K562 (cell line): ENCODE results near the gene AGO3. TPM values are rescaled to one million over a fixed set of nuclear protein-coding genes. Genes with fewer than 3 reads are reported as not detected.
"Not testable (repeated sequence)": the region's sequence is repeated elsewhere in the genome, so short reads cannot be mapped to it uniquely, and the experiment has no call there.

Experiments
- ATAC-seq: fragments of 200-7000 bp; cut with Tn5 transposase; 3 replicates; pipeline ENCODE4 v1.9.1; 2020; ENCODE audit warnings: moderate library complexity
- BruUV-seq: library from RNA; stranded (reverse); fragments of 400-500 nt; replicated peaks from 2 replicates; lab custom pipeline; 2021; lab: Mats Ljungman, UMichigan
- CTCF ChIA-PET: fragments of 300-600 bp; formaldehyde crosslinking; extraction: SDS; loops from one replicate; lab custom pipeline; 2021; ENCODE audit warnings: low intra/inter-chr PET ratio; lab: Yijun Ruan, JAX
- POLR2A ChIA-PET: fragments of 300-600, 350-650 bp; sonication (Branson Sonifier 250); formaldehyde crosslinking; extraction: SDS; loops from one replicate; lab custom pipeline; 2021; ENCODE audit warnings: antibody characterized with exemption, inconsistent platforms; lab: Yijun Ruan, JAX
- DNase-seq, 4 experiments: peaks; one replicate each; pipeline versions ENCODE4 v3.0.0 to v3.0.0-alpha.2; 2011 to 2018; ENCODE audit warnings: low spot score in 3 of 4, mixed read lengths in 3 of 4; ENCODE audit errors: extremely low read depth in 1 of 4
- FAIRE-seq: peaks from 2 replicates; lab custom pipeline; 2011; peaks lifted over from hg19 to GRCh38; lab: Jason Lieb, UNC
- H2AFZ ChIP-seq: 2 replicates; pipeline ENCODE4 v1.6.0; 2011; ENCODE audit warnings: low read depth, low read length, control low read depth, inconsistent platforms
- H3K27ac ChIP-seq: fragments of 200-600 bp; 3 replicates; pipeline ENCODE4 v1.8.0; 2011; ENCODE audit warnings: low read depth, mild to moderate bottlenecking, control low read depth, inconsistent platforms, low read length, moderate library complexity, mixed read lengths; ENCODE audit errors: extremely low read depth
- H3K27me3 ChIP-seq, 2 experiments: fragments of 300-600 bp in 1 of 2; 2 replicates in 1 of 2; 3 replicates in 1 of 2; pipeline versions ENCODE4 v1.6.0 to v1.8.0; 2011; ENCODE audit warnings: inconsistent platforms in 2 of 2, low read length in 2 of 2, mild to moderate bottlenecking in 1 of 2, mixed read lengths in 1 of 2, moderate library complexity in 1 of 2; ENCODE audit not compliant: control insufficient read depth in 2 of 2, insufficient read depth in 2 of 2
- H3K36me3 ChIP-seq: fragments of 300-600 bp; 3 replicates; pipeline ENCODE4 v1.8.0; 2011; ENCODE audit warnings: mild to moderate bottlenecking, low read length, inconsistent platforms; ENCODE audit not compliant: control insufficient read depth, insufficient read depth
- H3K4me1 ChIP-seq, 2 experiments: fragments of 200-600 bp in 1 of 2; replicated peaks in 1 of 2; 2 replicates in 1 of 2; 3 replicates in 1 of 2; pipeline versions ENCODE4 v1.5.1 to v1.8.0; 2011; ENCODE audit warnings: inconsistent platforms in 2 of 2, low read length in 2 of 2, mild to moderate bottlenecking in 1 of 2, mixed read lengths in 1 of 2, moderate library complexity in 1 of 2; ENCODE audit not compliant: control insufficient read depth in 2 of 2, insufficient read depth in 2 of 2
- H3K4me2 ChIP-seq: 2 replicates; pipeline ENCODE4 v1.6.1; 2011; ENCODE audit warnings: low read length, control low read depth, inconsistent platforms, mixed read lengths; ENCODE audit not compliant: insufficient read depth
- H3K4me3 ChIP-seq: fragments of 200-600 bp; sonication (generic), shearing (Covaris generic); 2 replicates; pipeline ENCODE4 v1.5.1; 2016; ENCODE audit warnings: control low read depth, inconsistent platforms
- H3K79me2 ChIP-seq: fragments of 200-600 bp; 3 replicates; pipeline ENCODE4 v1.8.0; 2011; ENCODE audit warnings: low read length, inconsistent platforms; ENCODE audit not compliant: control insufficient read depth, insufficient read depth
- H3K9ac ChIP-seq, 2 experiments: 2 replicates each; pipeline versions ENCODE4 v1.6.0 to v1.6.1; 2011; ENCODE audit warnings: low read depth in 2 of 2, low read length in 2 of 2, control low read depth in 1 of 2, inconsistent platforms in 1 of 2, mild to moderate bottlenecking in 1 of 2, mixed read lengths in 1 of 2; ENCODE audit not compliant: insufficient read depth in 1 of 2
- H3K9me1 ChIP-seq: one replicate; pipeline ENCODE4 v1.6.0; 2011; ENCODE audit warnings: inconsistent platforms, mild to moderate bottlenecking, low read length, moderate library complexity; ENCODE audit not compliant: control insufficient read depth, insufficient read depth
- H3K9me3 ChIP-seq: replicated peaks from 2 replicates; pipeline ENCODE4 v1.5.1; 2011; ENCODE audit warnings: low read depth, low read length, inconsistent platforms; ENCODE audit not compliant: control insufficient read depth, insufficient read depth
- H4K20me1 ChIP-seq: replicated peaks from 2 replicates; pipeline ENCODE4 v1.6.1; 2011; ENCODE audit warnings: low read length, inconsistent platforms, mixed read lengths; ENCODE audit not compliant: control insufficient read depth, insufficient read depth
- BACH1 ChIP-seq: fragments of 200-800 bp; sonication (Bioruptor generic); IDR thresholded peaks from 2 replicates; pipeline ENCODE4 v1.6.1; 2016; ENCODE audit warnings: missing genetic modification characterization, missing compliant biosample characterization
- EGR1 ChIP-seq: fragments of 450-650 bp; conservative IDR thresholded peaks from 2 replicates; pipeline ENCODE4 v1.6.1; 2017; ENCODE audit warnings: mild to moderate bottlenecking
- LARP7 ChIP-seq: fragments of 450-650 bp; IDR thresholded peaks from 2 replicates; pipeline ENCODE4 v1.6.1; 2016
- SIN3B ChIP-seq: fragments of 450-650 bp; IDR thresholded peaks from 2 replicates; pipeline ENCODE4 v1.6.1; 2017; ENCODE audit warnings: low read depth, mild to moderate bottlenecking, moderate library complexity
- SMC3 ChIP-seq: conservative IDR thresholded peaks from 2 replicates; pipeline ENCODE4 v1.6.1; 2011; ENCODE audit warnings: low read depth, low read length, improper control_type of control experiment; ENCODE audit not compliant: insufficient read depth
- ZNF121 ChIP-seq: sonication (generic); formaldehyde crosslinking; conservative IDR thresholded peaks from 2 replicates; pipeline ENCODE4 v1.8.0; 2022; ENCODE audit warnings: missing genetic modification reagents
- ZNF695 ChIP-seq: fragments of 450-650 bp; formaldehyde crosslinking; IDR thresholded peaks from 2 replicates; pipeline ENCODE4 v1.4.0; 2020; ENCODE audit warnings: mild to moderate bottlenecking, moderate library complexity
- WGBS: fragments of 100-300 bp; shearing (Covaris generic); methylation state at CpG from one replicate; pipeline ENCODE4 v1.1.6; 2016; ENCODE audit warnings: low coverage, mixed read lengths; ENCODE audit not compliant: insufficient coverage; ENCODE audit errors: missing lambda C conversion rate; 5-methylcytosine and 5-hydroxymethylcytosine counted together
- in situ Hi-C: fragments of 300-500 bp; cut with MboI; formaldehyde crosslinking; loops from 4 replicates; pipeline ENCODE4 v1.15.0; 2018; ENCODE audit warnings: inconsistent platforms, mixed read lengths
- intact Hi-C: fragments of 100-400 bp; cut with micrococcal nuclease; formaldehyde crosslinking; loops from 2 replicates; pipeline ENCODE4 v1.14.2; 2022
- polyA plus RNA-seq, 8 experiments: library from polyadenylated mRNA; depleted of rRNA in 4 of 8; stranded (reverse) in 5 of 8; unstranded in 3 of 8; fragments of >200 nt; fragmentation: Nextera tagmentation in 2 of 8; fragmentation: Illumina TruSeq in 1 of 8; extraction: Ambion mirVana in 2 of 8; extraction: Trizol in 1 of 8; gene quantifications; 2 replicates each; pipeline versions ENCODE4 v1.2.1 to v1.2.3, GENCODE V29; 2011 to 2014; ENCODE audit warnings: inconsistent platforms in 1 of 8, missing spikeins in 1 of 8
- total RNA-seq, 7 experiments: library from RNA; depleted of rRNA in 6 of 7; stranded (reverse); fragments of >200 nt in 6 of 7; fragmentation: Illumina TruSeq in 2 of 7; extraction: Trizol in 2 of 7; gene quantifications; 2 replicates each; pipeline versions ENCODE4 v1.2.1 to v1.2.3, GENCODE V29; 2011 to 2021; ENCODE audit warnings: low replicate concordance in 1 of 7
- TF ChIP-seq, protein P1 (sequence below): fragments of 450-650 bp; IDR thresholded peaks from 2 replicates; pipeline ENCODE4 v1.7.0; 2016; ENCODE audit warnings: borderline replicate concordance
- TF ChIP-seq, protein P2 (sequence below): fragments of 250-450 bp; sonication (Bioruptor Pico); IDR thresholded peaks from 2 replicates; pipeline ENCODE4 v1.5.0; 2021

AGO3 gene
- total and polyA plus RNA-seq, 9 of the 15 experiments (the other 6 are each of a cell fraction or from before 2014, with no cell fraction given): 4.5 to 41.5 (median 22.7) TPM

DNA sequence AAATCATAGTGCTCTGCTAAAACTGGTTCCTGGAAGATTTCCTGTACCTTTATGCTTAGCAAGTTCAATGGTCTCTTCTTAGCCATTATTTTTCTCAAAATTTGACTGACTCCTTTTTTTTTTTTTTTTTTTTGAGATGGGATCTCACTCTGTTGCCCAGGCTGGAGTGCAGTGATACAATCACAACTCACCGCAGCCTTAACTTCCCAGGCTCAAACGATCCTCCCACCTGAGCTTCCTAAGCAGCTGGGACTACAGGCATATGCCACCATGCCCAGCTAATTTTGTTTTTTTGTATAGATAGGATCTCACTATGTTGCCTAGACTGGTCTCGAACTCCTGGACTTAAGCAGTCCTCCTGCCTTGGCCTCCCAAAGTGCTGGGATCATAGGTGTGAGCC, 93.1 kb downstream of the AGO3 start:
- H3K4me1 ChIP-seq, H2AFZ ChIP-seq, H3K79me2 ChIP-seq, intact Hi-C loops, H3K9ac ChIP-seq, H3K9me1 ChIP-seq, H3K4me2 ChIP-seq, BruUV-seq, H3K27me3 ChIP-seq, H4K20me1 ChIP-seq, H3K9me3 ChIP-seq, H3K4me3 ChIP-seq, H3K27ac ChIP-seq, FAIRE-seq, in situ Hi-C loops, DNase-seq, CTCF ChIA-PET, ATAC-seq: not testable (repeated sequence)
- peak; percentile 96 for TF ChIP-seq ZNF121 (CRISPR knock-in tag)
- POLR2A ChIA-PET: interaction anchor here (0.8 to 1.1 kb wide), 2 partner anchors 11 to 138 kb away, joined by 3 to 4 read pairs; no protein-coding TSS in a partner anchor
- WGBS: 75% methylated on average over 2 of the region's 3 CpGs
- peaks cover 46% of the 10 kb centered on the region; the same call in 2 of the 3 replicates for H3K36me3 ChIP-seq

DNA sequence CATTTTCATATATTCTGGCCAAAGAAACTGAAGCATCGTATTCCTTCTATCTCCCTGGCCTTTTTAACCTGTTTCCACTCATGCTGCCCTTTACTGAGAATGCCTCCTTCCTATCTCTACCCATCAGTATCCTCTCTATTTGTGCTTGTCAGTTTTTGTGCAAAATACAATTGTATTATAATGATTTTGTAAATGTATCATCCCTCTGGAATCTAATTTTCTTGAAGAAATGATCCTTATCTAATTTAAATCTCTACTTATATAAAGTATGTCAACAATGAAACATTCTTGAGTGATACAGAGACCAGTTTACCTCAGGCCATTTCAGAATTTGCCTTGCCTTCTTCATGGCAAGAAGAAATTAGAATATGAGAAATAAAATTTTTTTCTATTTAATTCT, 93.9 kb downstream of the AGO3 start:
- Histone ChIP-seq H3K79me2 (no peaks in the 10 kb centered on the region), H3K27me3 (no peaks in the 10 kb centered on the region), H2AFZ (no peak overlapping the region), H3K9me1 (no peaks in the 10 kb centered on the region), H3K27ac (no peak overlapping the region), H3K9me3 (no peaks in the 10 kb centered on the region), H3K4me1 (no peaks in the 10 kb centered on the region), H3K36me3 (peaks cover 42% of the 10 kb centered on the region; the same call in 2 of the 3 replicates), H3K4me2 (no peak overlapping the region), H3K4me3 (no peak overlapping the region), H3K9ac (no peak overlapping the region), H4K20me1 (no peaks in the 10 kb centered on the region)
- intact Hi-C loops (no loop called here), in situ Hi-C loops (no loop called here)
- ATAC-seq (no peak), DNase-seq (no peak), FAIRE-seq (no peak)
- 71% methylated on average over 1 of the region's 1 CpG for WGBS
- ChIA-PET CTCF (no interaction called here), POLR2A (interaction anchor here (1.1 kb wide), 1 partner anchor 94 kb away, joined by 4 read pairs; the partner anchor contains the start of gene AGO3)
- no TSS peak for BruUV-seq
- TF ChIP-seq SMC3: no peak
- no peak for TF ChIP-seq LARP7
- TF ChIP-seq ZNF695: no peak
- TF ChIP-seq BACH1 (tag): no peak
- TF ChIP-seq, protein P1, sequence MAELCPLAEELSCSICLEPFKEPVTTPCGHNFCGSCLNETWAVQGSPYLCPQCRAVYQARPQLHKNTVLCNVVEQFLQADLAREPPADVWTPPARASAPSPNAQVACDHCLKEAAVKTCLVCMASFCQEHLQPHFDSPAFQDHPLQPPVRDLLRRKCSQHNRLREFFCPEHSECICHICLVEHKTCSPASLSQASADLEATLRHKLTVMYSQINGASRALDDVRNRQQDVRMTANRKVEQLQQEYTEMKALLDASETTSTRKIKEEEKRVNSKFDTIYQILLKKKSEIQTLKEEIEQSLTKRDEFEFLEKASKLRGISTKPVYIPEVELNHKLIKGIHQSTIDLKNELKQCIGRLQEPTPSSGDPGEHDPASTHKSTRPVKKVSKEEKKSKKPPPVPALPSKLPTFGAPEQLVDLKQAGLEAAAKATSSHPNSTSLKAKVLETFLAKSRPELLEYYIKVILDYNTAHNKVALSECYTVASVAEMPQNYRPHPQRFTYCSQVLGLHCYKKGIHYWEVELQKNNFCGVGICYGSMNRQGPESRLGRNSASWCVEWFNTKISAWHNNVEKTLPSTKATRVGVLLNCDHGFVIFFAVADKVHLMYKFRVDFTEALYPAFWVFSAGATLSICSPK: no peak
- TF ChIP-seq, protein P2, sequence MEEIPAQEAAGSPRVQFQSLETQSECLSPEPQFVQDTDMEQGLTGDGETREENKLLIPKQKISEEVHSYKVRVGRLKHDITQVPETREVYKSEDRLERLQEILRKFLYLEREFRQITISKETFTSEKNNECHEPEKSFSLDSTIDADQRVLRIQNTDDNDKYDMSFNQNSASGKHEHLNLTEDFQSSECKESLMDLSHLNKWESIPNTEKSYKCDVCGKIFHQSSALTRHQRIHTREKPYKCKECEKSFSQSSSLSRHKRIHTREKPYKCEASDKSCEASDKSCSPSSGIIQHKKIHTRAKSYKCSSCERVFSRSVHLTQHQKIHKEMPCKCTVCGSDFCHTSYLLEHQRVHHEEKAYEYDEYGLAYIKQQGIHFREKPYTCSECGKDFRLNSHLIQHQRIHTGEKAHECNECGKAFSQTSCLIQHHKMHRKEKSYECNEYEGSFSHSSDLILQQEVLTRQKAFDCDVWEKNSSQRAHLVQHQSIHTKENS (CRISPR knock-in tag): no peak
- TF ChIP-seq EGR1: no peak
- no peak for TF ChIP-seq SIN3B
